ENCODE data around the gene ZMIZ1. TPM values are rescaled to one million over a fixed set of nuclear protein-coding genes. Genes with fewer than 3 reads are reported as not detected.
A peak's percentile ranks its signal among the peaks of the same experiment; 100 is the strongest.

Gene ZMIZ1
- total RNA-seq, 1 experiment from 2014 or later: 23.5 TPM

GRCh38 chr10:79236433-79236765 is 167.6 kb downstream of the ZMIZ1 start:
- intact Hi-C loops (cut with micrococcal nuclease; ENCODE audit: unreplicated experiment): no loop called here
- peaks cover 35% of the 10 kb centered on the region for H3K4me1 Mint-ChIP-seq (ENCODE audit: low read depth, unreplicated experiment)
- no peak for TF ChIP-seq CTCF (IDR thresholded peaks at IDR 0.05; ENCODE audit: unreplicated experiment)

GRCh38 chr10:79237454-79238157 is 168.8 kb downstream of the ZMIZ1 start:
- Mint-ChIP-seq H3K4me3 (ENCODE audit: low read depth, unreplicated experiment) (no peak overlapping the region), H3K4me1 (ENCODE audit: low read depth, unreplicated experiment) (peaks cover 41% of the 10 kb centered on the region), H3K27ac (ENCODE audit: unreplicated experiment) (no peak overlapping the region), H3K36me3 (ENCODE audit: insufficient read depth, unreplicated experiment) (peaks cover 5% of the 10 kb centered on the region), H3K9me3 (ENCODE audit: low read depth, unreplicated experiment) (no peaks in the 10 kb centered on the region), H3K27me3 (ENCODE audit: unreplicated experiment) (no peaks in the 10 kb centered on the region)
- BruUV-seq (replicated peaks): no TSS peak
- intact Hi-C loops (cut with micrococcal nuclease; ENCODE audit: unreplicated experiment): no loop called here
- DNase-seq: peak; percentile 35
- TF ChIP-seq CTCF (IDR thresholded peaks at IDR 0.05; ENCODE audit: unreplicated experiment): no peak
- CTCF ChIA-PET: no interaction called here

More at GRCh38 chr10:79236433-79236765, 167.6 kb downstream of the ZMIZ1 start:
- CTCF ChIA-PET: no interaction called here
- no TSS peak for BruUV-seq (replicated peaks)
- Mint-ChIP-seq H3K36me3 (ENCODE audit: insufficient read depth, unreplicated experiment) (peaks cover 5% of the 10 kb centered on the region), H3K27me3 (ENCODE audit: unreplicated experiment) (no peaks in the 10 kb centered on the region), H3K4me3 (ENCODE audit: low read depth, unreplicated experiment) (no peak overlapping the region), H3K9me3 (ENCODE audit: low read depth, unreplicated experiment) (no peaks in the 10 kb centered on the region), H3K27ac (ENCODE audit: unreplicated experiment) (no peak overlapping the region)
- no peak for DNase-seq

GRCh38 chr10:79238158-79238520 is 169.4 kb downstream of the ZMIZ1 start:
- H3K36me3 Mint-ChIP-seq (ENCODE audit: insufficient read depth, unreplicated experiment): peaks cover 5% of the 10 kb centered on the region
- CTCF ChIA-PET: no interaction called here
- H3K4me1 Mint-ChIP-seq (ENCODE audit: low read depth, unreplicated experiment): peaks cover 41% of the 10 kb centered on the region
- no peak for DNase-seq
- intact Hi-C loops (cut with micrococcal nuclease; ENCODE audit: unreplicated experiment): no loop called here
- no peaks in the 10 kb centered on the region for H3K27me3 Mint-ChIP-seq (ENCODE audit: unreplicated experiment)
- no peak for TF ChIP-seq CTCF (IDR thresholded peaks at IDR 0.05; ENCODE audit: unreplicated experiment)
- H3K27ac Mint-ChIP-seq (ENCODE audit: unreplicated experiment): no peak overlapping the region
- BruUV-seq (replicated peaks): no TSS peak
- no peak overlapping the region for H3K4me3 Mint-ChIP-seq (ENCODE audit: low read depth, unreplicated experiment)
- no peaks in the 10 kb centered on the region for H3K9me3 Mint-ChIP-seq (ENCODE audit: low read depth, unreplicated experiment)

- Mint-ChIP-seq H3K27me3 (ENCODE audit: unreplicated experiment) (no peaks in the 10 kb centered on the region), H3K9me3 (ENCODE audit: low read depth, unreplicated experiment) (no peaks in the 10 kb centered on the region), H3K4me1 (ENCODE audit: low read depth, unreplicated experiment) (peaks cover 36% of the 10 kb centered on the region), H3K27ac (ENCODE audit: unreplicated experiment) (no peak overlapping the region), H3K4me3 (ENCODE audit: low read depth, unreplicated experiment) (no peak overlapping the region), H3K36me3 (ENCODE audit: insufficient read depth, unreplicated experiment) (peaks cover 5% of the 10 kb centered on the region)
- CTCF ChIA-PET: no interaction called here
- no peak for TF ChIP-seq CTCF (IDR thresholded peaks at IDR 0.05; ENCODE audit: unreplicated experiment)
- no TSS peak for BruUV-seq (replicated peaks)
- intact Hi-C loops (cut with micrococcal nuclease; ENCODE audit: unreplicated experiment): no loop called here
- no peak for DNase-seq
These were observed 169.8 kb downstream of the ZMIZ1 start for GRCh38 chr10:79238606-79239005.

Data from Calu3 (cell line).